Retinal pigment epithelial cell (primary cell): Measurements from ENCODE around the gene AGBL3.

Experiments
- DNase-seq: peaks from one replicate; pipeline ENCODE4 v3.0.0-alpha.2; 2010; ENCODE audit warnings: low read depth
- H3K4me3 ChIP-seq: 2 replicates; pipeline ENCODE4 v1.5.1; 2011; ENCODE audit warnings: mild to moderate bottlenecking, low read length, control low read depth, moderate library complexity
- TF ChIP-seq, protein P1 (sequence below): conservative IDR thresholded peaks from 2 replicates; pipeline ENCODE4 v1.5.1; 2011; ENCODE audit warnings: low read depth, low read length, control low read depth, inconsistent platforms

Gene AGBL3

DNA sequence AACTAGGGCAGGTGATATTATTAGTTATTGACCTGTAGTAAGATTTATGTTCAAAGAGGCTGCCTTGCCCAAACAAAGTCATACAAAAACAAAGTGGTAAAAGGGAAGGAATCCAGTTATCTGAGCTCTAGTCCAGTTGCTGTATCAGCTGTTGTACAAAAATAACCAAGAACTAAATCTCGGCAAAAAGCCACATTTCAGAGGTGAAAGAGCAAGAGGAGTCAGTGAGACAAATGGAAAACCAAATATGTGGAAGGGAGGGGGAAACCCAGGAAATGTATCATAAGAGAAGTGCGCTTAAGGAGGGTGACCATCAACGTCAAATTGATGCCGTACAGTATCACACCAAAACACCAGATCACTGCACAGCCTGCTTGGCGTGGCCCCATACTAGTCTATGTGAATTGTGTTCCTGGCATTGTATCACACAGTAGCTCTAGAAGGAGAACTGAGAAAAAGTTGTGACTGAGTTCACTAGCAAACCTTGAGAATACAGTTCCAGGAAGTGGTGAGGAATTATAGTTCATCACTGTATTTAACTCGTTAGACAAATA, 6.4 kb downstream of the AGBL3 start:
- TF ChIP-seq, protein P1, sequence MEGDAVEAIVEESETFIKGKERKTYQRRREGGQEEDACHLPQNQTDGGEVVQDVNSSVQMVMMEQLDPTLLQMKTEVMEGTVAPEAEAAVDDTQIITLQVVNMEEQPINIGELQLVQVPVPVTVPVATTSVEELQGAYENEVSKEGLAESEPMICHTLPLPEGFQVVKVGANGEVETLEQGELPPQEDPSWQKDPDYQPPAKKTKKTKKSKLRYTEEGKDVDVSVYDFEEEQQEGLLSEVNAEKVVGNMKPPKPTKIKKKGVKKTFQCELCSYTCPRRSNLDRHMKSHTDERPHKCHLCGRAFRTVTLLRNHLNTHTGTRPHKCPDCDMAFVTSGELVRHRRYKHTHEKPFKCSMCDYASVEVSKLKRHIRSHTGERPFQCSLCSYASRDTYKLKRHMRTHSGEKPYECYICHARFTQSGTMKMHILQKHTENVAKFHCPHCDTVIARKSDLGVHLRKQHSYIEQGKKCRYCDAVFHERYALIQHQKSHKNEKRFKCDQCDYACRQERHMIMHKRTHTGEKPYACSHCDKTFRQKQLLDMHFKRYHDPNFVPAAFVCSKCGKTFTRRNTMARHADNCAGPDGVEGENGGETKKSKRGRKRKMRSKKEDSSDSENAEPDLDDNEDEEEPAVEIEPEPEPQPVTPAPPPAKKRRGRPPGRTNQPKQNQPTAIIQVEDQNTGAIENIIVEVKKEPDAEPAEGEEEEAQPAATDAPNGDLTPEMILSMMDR = no peak
- DNase-seq = no peak
- no peak overlapping the region for H3K4me3 ChIP-seq

DNA sequence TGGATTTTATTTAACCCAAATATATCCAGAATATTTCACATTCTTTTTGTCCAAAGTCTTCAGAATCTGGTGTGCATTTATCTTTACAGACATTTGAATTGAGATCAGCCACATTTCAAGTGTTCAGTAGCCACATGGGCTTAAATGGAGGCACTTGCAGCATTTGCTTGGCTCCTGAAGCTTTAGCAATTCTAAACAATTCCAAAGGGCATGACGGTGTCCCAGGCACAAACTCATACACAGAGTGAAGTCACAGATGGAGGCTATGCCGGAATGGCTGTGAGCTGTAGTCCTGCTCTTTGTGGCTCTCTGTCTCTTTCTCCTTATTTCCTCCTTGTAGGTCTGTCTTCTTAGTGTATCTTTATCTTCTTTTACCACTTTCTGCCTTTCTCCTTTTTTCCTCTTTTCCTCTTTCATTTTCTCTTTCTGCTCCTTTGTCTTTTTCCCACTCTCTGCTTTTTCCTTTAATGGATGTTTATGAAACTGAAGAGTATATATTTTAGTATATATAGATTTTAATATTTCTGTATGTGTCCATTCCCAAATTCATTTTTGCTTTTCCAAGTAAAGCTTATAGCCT, 7.7 kb downstream of the AGBL3 start:
- TF ChIP-seq, protein P1 = no peak
- no peak overlapping the region for H3K4me3 ChIP-seq
- no peak for DNase-seq

DNA sequence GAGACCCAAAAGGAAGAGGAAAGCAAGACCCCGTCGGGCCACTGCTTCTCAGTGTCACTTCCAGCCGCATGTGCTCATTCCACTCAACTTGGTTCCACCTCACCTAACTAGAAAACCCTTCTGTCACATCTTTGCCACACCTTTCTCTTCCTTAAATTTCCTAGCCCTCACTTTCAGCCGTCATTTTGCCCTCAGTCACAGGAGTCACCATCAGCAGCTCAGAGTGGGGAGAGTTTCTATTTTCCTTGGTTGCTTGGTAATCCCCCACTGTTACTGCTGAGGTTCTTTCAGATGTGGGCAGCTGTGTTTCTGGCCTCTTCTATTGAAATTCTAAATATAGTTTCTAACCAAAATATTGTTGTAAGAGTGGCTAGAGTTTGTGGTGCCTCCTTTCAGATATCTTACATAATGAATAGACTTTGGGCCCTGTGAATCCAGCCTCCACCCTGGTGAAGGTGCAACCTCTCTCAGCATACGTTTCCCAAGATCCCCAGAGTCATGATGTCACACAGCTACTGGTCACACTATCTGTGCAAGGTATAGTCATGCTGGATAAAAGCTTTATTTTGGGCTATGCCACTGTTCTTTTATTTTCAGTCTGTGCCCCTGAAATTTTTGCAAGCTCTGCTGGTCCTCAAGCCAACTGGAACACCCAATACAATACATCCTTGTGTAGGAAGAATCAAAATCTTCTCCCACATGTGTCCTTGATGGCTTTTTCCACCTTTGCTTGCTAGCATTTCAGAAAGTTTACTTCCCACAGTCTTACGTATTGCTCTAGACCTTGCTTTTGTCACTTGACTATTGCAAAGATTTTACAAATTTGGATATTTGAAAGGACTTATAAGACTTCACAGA, 9.2 kb downstream of the AGBL3 start:
- no peak overlapping the region for H3K4me3 ChIP-seq
- no peak for DNase-seq
- TF ChIP-seq, protein P1 = no peak

DNA sequence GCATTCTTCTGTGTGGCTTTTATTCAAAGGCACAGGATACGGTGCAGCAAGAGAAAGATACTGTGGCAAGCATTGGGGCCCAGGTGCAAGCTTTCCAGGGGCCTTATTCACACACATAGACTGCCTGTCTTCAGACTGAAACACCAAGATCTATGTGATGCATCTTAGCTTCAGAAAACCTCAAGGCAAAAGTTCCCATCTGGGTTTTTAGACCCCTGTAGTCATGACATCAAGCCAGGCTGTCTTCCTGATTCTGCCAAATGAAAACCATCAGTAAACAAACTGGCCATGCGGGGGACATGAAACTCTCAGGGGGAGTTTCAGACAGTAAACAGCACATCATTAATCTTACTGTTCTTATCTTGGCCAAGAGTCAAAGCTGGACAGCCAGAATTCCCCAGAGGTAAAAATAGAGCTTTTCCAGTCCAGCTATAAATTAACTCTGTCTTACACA, 9.8 kb downstream of the AGBL3 start:
- DNase-seq = no peak
- no peak overlapping the region for H3K4me3 ChIP-seq
- TF ChIP-seq, protein P1 = no peak

DNA sequence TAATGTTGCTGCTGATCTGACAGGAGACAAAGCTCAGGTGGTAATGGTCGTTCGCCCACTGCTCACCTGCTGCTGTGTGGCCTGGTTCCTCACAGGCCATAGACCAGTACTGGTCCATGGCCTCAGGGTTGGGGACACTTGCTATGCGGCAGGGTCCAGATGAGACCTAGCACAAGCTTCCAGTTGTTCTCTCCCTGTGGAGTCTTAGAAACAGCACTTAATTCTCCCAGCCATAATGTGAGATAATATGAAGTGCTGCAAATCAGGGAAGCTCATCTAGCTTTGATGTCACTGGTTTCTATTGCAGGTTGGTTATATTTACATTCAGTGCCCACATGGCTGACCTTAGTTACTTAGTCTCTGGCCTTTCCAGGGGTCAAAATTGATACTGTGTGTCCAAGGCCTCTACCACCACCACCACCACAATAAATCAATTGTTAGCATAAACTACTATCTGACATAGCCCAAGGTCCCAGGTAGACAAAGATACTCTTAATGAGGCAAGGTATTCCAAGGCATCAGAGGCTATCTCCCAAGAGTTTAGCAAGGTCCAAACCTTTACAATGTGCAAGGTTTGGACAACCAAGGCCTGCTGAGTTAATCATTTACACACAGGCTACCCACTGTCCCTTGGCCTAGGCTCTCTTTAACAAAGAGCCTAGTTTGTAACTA, 11.0 kb downstream of the AGBL3 start:
- no peak for DNase-seq
- H3K4me3 ChIP-seq = no peak overlapping the region
- TF ChIP-seq, protein P1 = no peak

DNA sequence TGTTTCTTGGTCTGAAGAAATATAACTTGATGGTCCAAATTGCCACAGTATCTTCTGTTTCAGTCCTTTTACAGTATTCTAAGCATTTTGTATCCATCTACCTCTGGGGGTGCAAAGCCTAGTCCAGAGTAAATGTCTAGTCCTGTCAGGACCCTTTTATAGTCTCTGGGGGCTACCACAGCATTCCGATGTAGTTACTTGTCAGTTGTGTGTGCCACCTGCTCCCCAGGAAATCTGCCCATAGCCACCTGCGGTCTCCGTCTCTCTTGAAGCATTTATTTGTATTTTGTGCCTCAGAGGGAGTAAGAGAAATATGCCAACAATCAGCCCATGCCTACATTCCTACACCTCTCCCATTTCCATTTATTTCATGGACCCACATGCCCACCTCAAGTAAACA, 12.8 kb downstream of the AGBL3 start:
- TF ChIP-seq, protein P1 = no peak
- DNase-seq = no peak
- no peak overlapping the region for H3K4me3 ChIP-seq
